Fibroblast of mammary gland (primary cell): ENCODE results near the gene DNAJC5G.

ENCODE experiments used
- DNase-seq: peaks from one replicate; pipeline ENCODE4 v3.0.0-alpha.2; 2010; ENCODE audit warnings: low read depth
- H3K4me3 ChIP-seq: 2 replicates; pipeline ENCODE4 v1.5.1; 2011; ENCODE audit warnings: low read depth, mild to moderate bottlenecking, low read length, moderate library complexity; ENCODE audit not compliant: control insufficient read depth
- CTCF ChIP-seq: conservative IDR thresholded peaks from 2 replicates; pipeline ENCODE4 v1.5.1; 2011; ENCODE audit warnings: low read depth, low read length, inconsistent platforms; ENCODE audit not compliant: control insufficient read depth, insufficient read depth

DNAJC5G gene

GRCh38 chr2:27250652-27251379, 24.4 kb upstream of the DNAJC5G start:
- H3K4me3 ChIP-seq = no peak overlapping the region
- DNase-seq = no peak
- no peak for TF ChIP-seq CTCF

GRCh38 chr2:27251766-27252165, 23.5 kb upstream of the DNAJC5G start:
- H3K4me3 ChIP-seq = no peak overlapping the region
- no peak for DNase-seq
- TF ChIP-seq CTCF = no peak

GRCh38 chr2:27255187-27255586, 20.0 kb upstream of the DNAJC5G start:
- no peak for TF ChIP-seq CTCF
- no peak for DNase-seq
- H3K4me3 ChIP-seq = no peak overlapping the region

- no peak for TF ChIP-seq CTCF
- H3K4me3 ChIP-seq = no peak overlapping the region
- peak; percentile 55 for DNase-seq
Observed at GRCh38 chr2:27255660-27256059, 19.6 kb upstream of the DNAJC5G start.

GRCh38 chr2:27256855-27257454, 18.3 kb upstream of the DNAJC5G start:
- no peak for TF ChIP-seq CTCF
- DNase-seq = no peak
- H3K4me3 ChIP-seq = no peak overlapping the region

GRCh38 chr2:27258051-27258450, 17.2 kb upstream of the DNAJC5G start:
- no peak for TF ChIP-seq CTCF
- no peak overlapping the region for H3K4me3 ChIP-seq
- DNase-seq = no peak
